D721Med (cell line): ENCODE results near the gene C21orf58.

Source experiments
- DNase-seq: peaks from one replicate; pipeline ENCODE4 v3.0.0; 2011; ENCODE audit warnings: low spot score; ENCODE audit not compliant: insufficient read length
- FAIRE-seq: peaks from 2 replicates; lab custom pipeline; 2011; peaks lifted over from hg19 to GRCh38; lab: Jason Lieb, UNC
- CTCF ChIP-seq: IDR thresholded peaks from 2 replicates; pipeline ENCODE4 v1.5.1; 2012; ENCODE audit warnings: mild to moderate bottlenecking, control low read depth; ENCODE audit not compliant: insufficient read depth; ENCODE audit errors: missing control alignments

C21orf58 gene

GRCh38 chr21:46269466-46269865 lies 54.2 kb downstream of the C21orf58 start:
- no peak for DNase-seq
- FAIRE-seq = no peak
- no peak for TF ChIP-seq CTCF

GRCh38 chr21:46268371-46268770 lies 55.3 kb downstream of the C21orf58 start:
- DNase-seq (no peak), FAIRE-seq (no peak)
- TF ChIP-seq CTCF = no peak

- no peak for DNase-seq
- no peak for TF ChIP-seq CTCF
- FAIRE-seq = no peak
Measured at GRCh38 chr21:46266946-46267345, 56.7 kb downstream of the C21orf58 start.

GRCh38 chr21:46265736-46266525 lies 57.7 kb downstream of the C21orf58 start:
- FAIRE-seq (no peak), DNase-seq (no peak)
- TF ChIP-seq CTCF = no peak

GRCh38 chr21:46264690-46265144 lies 59.0 kb downstream of the C21orf58 start:
- FAIRE-seq (no peak), DNase-seq (no peak)
- TF ChIP-seq CTCF = peak; percentile 1

- no peak for FAIRE-seq
- no peak for DNase-seq
- TF ChIP-seq CTCF = no peak
Measured at GRCh38 chr21:46264046-46264689, 59.5 kb downstream of the C21orf58 start.
